GM23248 (cell line): ENCODE results near the gene PLPPR2.

Experiments used
- EZH2 ChIP-seq: fragments of 200-600 bp; sonication (generic); IDR thresholded peaks from 2 replicates; pipeline ENCODE4 v1.6.1; 2018; ENCODE audit warnings: antibody characterized with exemption, mild to moderate bottlenecking; ENCODE audit not compliant: insufficient read depth, poor library complexity, severe bottlenecking
- EZH2phosphoT487 ChIP-seq: fragments of 200-600 bp; sonication (generic); IDR thresholded peaks from 2 replicates; pipeline ENCODE4 v1.6.1; 2018; ENCODE audit warnings: antibody characterized with exemption, moderate library complexity, mild to moderate bottlenecking, low read depth; ENCODE audit not compliant: insufficient read depth

DNA sequence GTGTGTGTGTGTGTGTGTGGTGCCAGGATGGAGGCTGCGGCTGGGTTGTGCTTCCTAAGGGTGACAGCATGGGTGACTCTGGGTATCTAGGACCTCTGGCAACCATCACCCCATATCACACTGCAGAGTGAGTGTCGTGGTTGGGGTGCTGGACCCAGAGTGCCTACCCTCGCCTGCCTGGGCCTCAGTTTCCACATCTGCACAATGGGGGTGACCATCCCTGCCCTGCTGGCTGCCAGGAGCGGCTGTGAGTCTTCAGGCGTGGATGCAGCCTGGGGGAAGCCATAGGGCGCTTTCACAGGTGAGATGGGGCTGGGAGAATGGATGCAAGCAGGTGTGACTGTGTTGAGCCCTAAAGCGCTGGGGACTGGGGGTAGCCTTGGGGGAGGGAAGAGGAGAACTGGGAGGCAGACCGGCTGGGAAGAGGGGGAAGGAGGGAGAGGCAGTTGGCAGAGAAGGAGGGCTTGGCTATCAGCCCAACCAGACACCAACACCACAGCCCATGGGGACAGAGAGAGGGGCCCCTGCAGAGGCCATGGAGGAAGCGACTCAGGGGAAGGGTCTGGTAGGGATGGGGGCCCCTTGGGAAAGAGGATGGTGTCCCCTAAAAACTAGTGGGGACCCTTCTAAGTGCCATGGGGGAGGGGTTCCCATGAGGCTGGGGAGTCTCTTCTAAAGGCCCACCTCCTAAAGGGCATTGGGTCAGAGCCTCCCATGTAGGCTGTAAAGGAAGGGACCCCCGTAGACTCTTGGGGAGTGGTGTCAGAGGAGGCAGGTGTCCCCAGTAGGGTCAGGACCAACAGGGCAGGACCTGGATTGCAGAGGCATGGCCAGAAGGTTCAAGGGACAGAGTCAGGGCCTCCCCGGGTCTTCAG lies 1.7 kb downstream of the PLPPR2 start:
- TF ChIP-seq EZH2phosphoT487 (no peak), EZH2 (no peak)
